Measurements from ENCODE around the gene LOXL4.
A peak's percentile ranks its signal among the peaks of the same experiment; 100 is the strongest.

The LOXL4 gene

GRCh38 chr10:98312349-98312748, 44.4 kb upstream of the LOXL4 start:
- TF ChIP-seq, protein P1, sequence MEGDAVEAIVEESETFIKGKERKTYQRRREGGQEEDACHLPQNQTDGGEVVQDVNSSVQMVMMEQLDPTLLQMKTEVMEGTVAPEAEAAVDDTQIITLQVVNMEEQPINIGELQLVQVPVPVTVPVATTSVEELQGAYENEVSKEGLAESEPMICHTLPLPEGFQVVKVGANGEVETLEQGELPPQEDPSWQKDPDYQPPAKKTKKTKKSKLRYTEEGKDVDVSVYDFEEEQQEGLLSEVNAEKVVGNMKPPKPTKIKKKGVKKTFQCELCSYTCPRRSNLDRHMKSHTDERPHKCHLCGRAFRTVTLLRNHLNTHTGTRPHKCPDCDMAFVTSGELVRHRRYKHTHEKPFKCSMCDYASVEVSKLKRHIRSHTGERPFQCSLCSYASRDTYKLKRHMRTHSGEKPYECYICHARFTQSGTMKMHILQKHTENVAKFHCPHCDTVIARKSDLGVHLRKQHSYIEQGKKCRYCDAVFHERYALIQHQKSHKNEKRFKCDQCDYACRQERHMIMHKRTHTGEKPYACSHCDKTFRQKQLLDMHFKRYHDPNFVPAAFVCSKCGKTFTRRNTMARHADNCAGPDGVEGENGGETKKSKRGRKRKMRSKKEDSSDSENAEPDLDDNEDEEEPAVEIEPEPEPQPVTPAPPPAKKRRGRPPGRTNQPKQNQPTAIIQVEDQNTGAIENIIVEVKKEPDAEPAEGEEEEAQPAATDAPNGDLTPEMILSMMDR (conservative IDR thresholded peaks at IDR 0.05; ENCODE audit: control insufficient read depth, insufficient read depth, low read depth, low read length) = no peak

DNA sequence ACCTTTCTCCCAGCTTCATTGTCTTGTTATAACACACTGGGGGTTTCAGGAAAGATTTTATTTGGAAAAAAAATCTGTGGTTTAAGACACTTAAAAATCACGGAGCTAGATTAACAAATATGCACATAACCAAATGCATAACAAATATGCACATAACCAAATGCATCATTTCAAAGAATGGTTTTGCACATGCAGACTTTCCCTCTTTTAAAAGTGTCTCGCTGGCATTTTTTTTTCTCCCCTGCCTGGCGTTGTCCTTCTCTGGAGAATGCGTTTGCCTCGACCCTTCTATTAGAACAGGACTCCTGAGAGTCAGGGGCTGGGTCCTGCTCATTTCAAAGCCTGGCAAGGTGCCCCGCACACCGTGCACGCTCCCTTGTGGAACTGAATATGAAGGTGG, 42.7 kb upstream of the LOXL4 start:
- TF ChIP-seq, protein P1 (conservative IDR thresholded peaks at IDR 0.05; ENCODE audit: control insufficient read depth, insufficient read depth, low read depth, low read length) = no peak
- H3K4me3 ChIP-seq (ENCODE audit: control insufficient read depth, low read depth, low read length) = no peak overlapping the region
- no peak for DNase-seq (ENCODE audit: low read depth)

More at GRCh38 chr10:98312349-98312748, 44.4 kb upstream of the LOXL4 start:
- peak; percentile 9 for DNase-seq (ENCODE audit: low read depth)
- no peak overlapping the region for H3K4me3 ChIP-seq (ENCODE audit: control insufficient read depth, low read depth, low read length)

GRCh38 chr10:98309366-98310355, 41.7 kb upstream of the LOXL4 start:
- TF ChIP-seq, protein P1 (conservative IDR thresholded peaks at IDR 0.05; ENCODE audit: control insufficient read depth, insufficient read depth, low read depth, low read length) = peak; percentile 90
- H3K4me3 ChIP-seq (ENCODE audit: control insufficient read depth, low read depth, low read length) = peak overlapping the region; percentile 22
- DNase-seq (ENCODE audit: low read depth) = peak; percentile 83

GRCh38 chr10:98308669-98309365, 40.8 kb upstream of the LOXL4 start:
- TF ChIP-seq, protein P1 (conservative IDR thresholded peaks at IDR 0.05; ENCODE audit: control insufficient read depth, insufficient read depth, low read depth, low read length) = no peak
- DNase-seq (ENCODE audit: low read depth) = no peak
- peak overlapping the region; percentile 22 for H3K4me3 ChIP-seq (ENCODE audit: control insufficient read depth, low read depth, low read length)

DNA sequence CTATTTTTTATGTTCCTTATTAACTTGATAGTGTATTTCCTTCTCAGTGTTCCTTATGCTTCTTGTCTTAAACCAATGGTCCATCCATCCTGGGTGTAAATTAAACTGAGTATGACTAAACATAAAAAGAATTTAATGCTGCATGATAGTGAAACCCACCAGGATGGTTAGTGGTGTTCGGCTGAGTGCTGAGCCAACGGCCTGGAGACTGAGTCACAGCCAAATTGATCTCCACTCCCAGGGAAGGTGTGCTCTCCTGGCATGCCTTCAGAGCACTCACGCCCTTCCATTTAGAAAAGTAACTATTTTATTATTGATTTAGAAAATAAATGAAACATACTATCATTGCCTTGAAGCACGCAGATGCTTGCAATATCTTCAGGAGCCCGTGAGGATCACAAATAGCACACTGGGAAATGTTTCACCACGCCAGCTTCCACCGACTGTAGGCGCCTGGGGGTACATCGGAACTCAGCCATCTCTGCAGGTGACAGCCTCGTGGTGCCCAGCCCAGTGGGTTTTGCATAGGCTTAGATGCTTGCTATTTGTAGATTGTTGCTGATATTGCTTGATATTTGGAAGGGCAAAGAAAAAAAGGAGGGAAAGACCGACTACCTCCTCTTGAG, 40.0 kb upstream of the LOXL4 start:
- H3K4me3 ChIP-seq (ENCODE audit: control insufficient read depth, low read depth, low read length) = no peak overlapping the region
- TF ChIP-seq, protein P1 (conservative IDR thresholded peaks at IDR 0.05; ENCODE audit: control insufficient read depth, insufficient read depth, low read depth, low read length) = no peak
- no peak for DNase-seq (ENCODE audit: low read depth)

DNA sequence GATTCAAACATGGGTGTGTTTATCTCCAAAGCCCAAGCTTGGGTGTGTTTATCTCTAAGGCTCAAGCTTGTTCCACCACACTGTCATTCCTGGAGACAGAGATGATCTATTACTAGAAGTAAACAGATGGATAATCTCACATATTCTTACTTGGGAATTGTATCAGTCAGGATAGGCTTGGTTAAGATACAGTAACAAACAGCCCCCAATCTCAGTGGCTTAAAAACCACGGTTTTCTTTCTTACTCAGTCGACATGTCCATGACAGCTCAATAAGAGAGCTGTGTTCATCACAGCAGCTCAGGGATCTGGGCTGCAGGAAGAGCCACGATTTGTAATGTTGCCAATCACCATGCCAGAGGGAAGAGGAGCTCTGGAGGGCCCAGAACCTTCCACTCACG, 38.5 kb upstream of the LOXL4 start:
- TF ChIP-seq, protein P1 (conservative IDR thresholded peaks at IDR 0.05; ENCODE audit: control insufficient read depth, insufficient read depth, low read depth, low read length) = no peak
- DNase-seq (ENCODE audit: low read depth) = no peak
- no peak overlapping the region for H3K4me3 ChIP-seq (ENCODE audit: control insufficient read depth, low read depth, low read length)
